PC-3 (cell line): ENCODE measurements around the gene ANKRD42. TPM values are rescaled to one million over a fixed set of nuclear protein-coding genes. Genes with fewer than 3 reads are reported as not detected.

ENCODE experiments used
- ATAC-seq: fragments of 200-7000 bp; cut with Tn5 transposase; 2 replicates; pipeline ENCODE4 v1.9.1; 2020; ENCODE audit warnings: mild to moderate bottlenecking, moderate library complexity
- BruUV-seq: library from RNA; stranded (reverse); fragments of 400-500 nt; replicated peaks from 2 replicates; lab custom pipeline; 2021; lab: Mats Ljungman, UMichigan
- CTCF ChIA-PET: fragments of 300-600 bp; sonication (Branson Sonifier 250); formaldehyde crosslinking; loops from one replicate; lab custom pipeline; 2022; ENCODE audit warnings: antibody characterized with exemption; lab: Charles Lee
- POLR2A ChIA-PET: fragments of 300-600 bp; sonication (Branson Sonifier 250); formaldehyde crosslinking; loops from one replicate; lab custom pipeline; 2022; ENCODE audit warnings: antibody characterized with exemption; ENCODE audit not compliant: unreplicated experiment; lab: Charles Lee
- DNase-seq: peaks from one replicate; pipeline ENCODE4 v3.0.0-alpha.2; 2015
- H2AFZ ChIP-seq: fragments of 300-600 bp; sonication (generic); 2 replicates; pipeline ENCODE4 v1.6.0; 2016; ENCODE audit warnings: antibody characterized with exemption, low read length
- H3F3A ChIP-seq: fragments of 300-600 bp; sonication (generic); one replicate; pipeline ENCODE4 v1.6.0; 2017; ENCODE audit warnings: antibody characterized with exemption, low read length, control low read depth, mild to moderate bottlenecking; ENCODE audit not compliant: unreplicated experiment
- H3K27ac ChIP-seq: fragments of 300-600 bp; sonication (generic); 2 replicates; pipeline ENCODE4 v1.5.1; 2016; ENCODE audit warnings: mild to moderate bottlenecking, low read length
- H3K27me3 ChIP-seq: fragments of 300-600 bp; sonication (generic); 2 replicates; pipeline ENCODE4 v1.6.1; 2016; ENCODE audit warnings: low read length, mixed read lengths
- H3K36me3 ChIP-seq: fragments of 300-600 bp; sonication (generic); 2 replicates; pipeline ENCODE4 v1.6.1; 2016; ENCODE audit warnings: low read depth, mixed run types, low read length, mixed read lengths
- H3K4me1 ChIP-seq: fragments of 300-600 bp; sonication (generic); 2 replicates; pipeline ENCODE4 v1.5.1; 2016; ENCODE audit warnings: low read length; ENCODE audit not compliant: insufficient read depth
- H3K4me2 ChIP-seq: fragments of 300-600 bp; sonication (generic); 2 replicates; pipeline ENCODE4 v1.6.0; 2016; ENCODE audit warnings: low read length
- H3K4me3 ChIP-seq: fragments of 300-600 bp; sonication (generic); 2 replicates; pipeline ENCODE4 v1.5.1; 2016; ENCODE audit warnings: mild to moderate bottlenecking, low read length, mixed read lengths
- H3K79me2 ChIP-seq: fragments of 300-600 bp; sonication (generic); 2 replicates; pipeline ENCODE4 v1.6.1; 2017; ENCODE audit warnings: low read length, mixed read lengths
- H3K9ac ChIP-seq: fragments of 300-600 bp; sonication (generic); 2 replicates; pipeline ENCODE4 v1.6.0; 2016; ENCODE audit warnings: mild to moderate bottlenecking, low read length
- H3K9me2 ChIP-seq: fragments of 300-600 bp; sonication (generic); replicated peaks from 2 replicates; pipeline ENCODE4 v1.6.1; 2016; ENCODE audit warnings: mixed run types, low read length, mixed read lengths
- H3K9me3 ChIP-seq: fragments of 300-600 bp; sonication (generic); 2 replicates; pipeline ENCODE4 v1.6.1; 2016; ENCODE audit warnings: low read length, mixed read lengths
- H4K20me1 ChIP-seq: fragments of 300-600 bp; sonication (generic); 2 replicates; pipeline ENCODE4 v1.6.1; 2016; ENCODE audit warnings: low read length, mixed read lengths
- CTCF ChIP-seq: fragments of 300-600 bp; sonication (generic); conservative IDR thresholded peaks from 2 replicates; pipeline ENCODE4 v1.5.1; 2017; ENCODE audit warnings: antibody characterized with exemption, low read depth, mild to moderate bottlenecking, low read length
- EZH2 ChIP-seq: fragments of 300-600 bp; sonication (generic); IDR thresholded peaks from one replicate; pipeline ENCODE4 v1.6.1; 2017; ENCODE audit warnings: antibody characterized with exemption, mild to moderate bottlenecking, low read length; ENCODE audit not compliant: unreplicated experiment
- EZH2phosphoT487 ChIP-seq: fragments of 300-600 bp; sonication (generic); IDR thresholded peaks from 2 replicates; pipeline ENCODE4 v1.6.1; 2018; ENCODE audit warnings: mild to moderate bottlenecking, antibody characterized with exemption, low read length, borderline replicate concordance
- intact Hi-C: fragments of 100-400 bp; cut with micrococcal nuclease; formaldehyde crosslinking; loops from 2 replicates; pipeline ENCODE4 v1.9.0; 2023
- total RNA-seq: library from RNA; depleted of rRNA; stranded (reverse); fragments of >200 nt; gene quantifications from 2 replicates; pipeline ENCODE4 v1.2.3, GENCODE V29; 2014

The ANKRD42 gene
- total RNA-seq, 1 experiment from 2014 or later = 11.2 TPM

DNA sequence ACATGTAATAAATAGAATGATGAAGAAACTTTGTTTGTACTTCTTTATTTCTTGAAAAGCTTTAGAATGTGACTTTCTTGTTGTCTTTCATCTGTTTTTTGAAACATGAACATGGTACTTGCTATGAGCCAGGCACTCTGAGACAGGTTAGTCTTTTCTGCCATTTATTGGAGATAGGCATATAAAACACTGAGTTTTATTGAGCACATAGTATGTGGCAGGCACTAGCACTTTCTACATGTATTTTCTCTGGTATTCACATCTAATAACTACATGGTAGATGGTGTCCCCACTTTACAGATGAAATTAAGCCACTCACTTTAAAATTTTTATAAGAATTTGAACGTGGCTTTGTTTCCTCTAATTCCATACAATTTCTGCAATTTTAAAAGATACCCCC, 7.7 kb upstream of the ANKRD42 start:
- DNase-seq (no peak), ATAC-seq (no peak)
- ChIA-PET CTCF (no interaction called here), POLR2A (no interaction called here)
- Histone ChIP-seq H3K9me3 (no peaks in the 10 kb centered on the region), H3K4me3 (no peak overlapping the region), H3K4me1 (no peaks in the 10 kb centered on the region; the same call in 1 of the 2 replicates), H3K36me3 (peaks cover 47% of the 10 kb centered on the region), H3K79me2 (no peaks in the 10 kb centered on the region), H3K9ac (no peak overlapping the region), H4K20me1 (peaks cover 8% of the 10 kb centered on the region; the same call in 1 of the 2 replicates), H3K4me2 (no peak overlapping the region), H3K27me3 (no peaks in the 10 kb centered on the region), H3F3A (peaks cover 9% of the 10 kb centered on the region), H3K27ac (no peak overlapping the region), H3K9me2 (no peaks in the 10 kb centered on the region), H2AFZ (no peak overlapping the region)
- BruUV-seq = no TSS peak
- intact Hi-C loops = no loop called here
- TF ChIP-seq EZH2 (no peak), EZH2phosphoT487 (no peak), CTCF (no peak)

GRCh38 chr11:83187465-83187864, 6.0 kb upstream of the ANKRD42 start:
- DNase-seq (no peak), ATAC-seq (peak; percentile 31; the same call in 1 of the 2 replicates)
- Histone ChIP-seq H3K9ac (no peak overlapping the region), H3K4me3 (no peak overlapping the region), H3F3A (no peaks in the 10 kb centered on the region), H3K9me2 (no peaks in the 10 kb centered on the region), H3K27me3 (no peaks in the 10 kb centered on the region), H3K79me2 (peaks cover 12% of the 10 kb centered on the region), H2AFZ (no peak overlapping the region), H3K9me3 (no peaks in the 10 kb centered on the region), H3K36me3 (peaks cover 49% of the 10 kb centered on the region), H3K4me2 (no peak overlapping the region), H3K27ac (no peak overlapping the region), H3K4me1 (peaks cover 10% of the 10 kb centered on the region), H4K20me1 (peaks cover 5% of the 10 kb centered on the region; the same call in 1 of the 2 replicates)
- ChIA-PET POLR2A (interaction anchor here (0.6 kb wide), 1 partner anchor 59 kb away, joined by 3 read pairs; no protein-coding TSS in a partner anchor), CTCF (no interaction called here)
- TF ChIP-seq CTCF = no peak
- TF ChIP-seq EZH2 = no peak
- TF ChIP-seq EZH2phosphoT487 = no peak
- BruUV-seq = no TSS peak
- intact Hi-C loops = no loop called here

GRCh38 chr11:83191491-83191890, 2.0 kb upstream of the ANKRD42 start:
- Histone ChIP-seq H3K27me3 (no peaks in the 10 kb centered on the region), H3K36me3 (peaks cover 20% of the 10 kb centered on the region), H3F3A (no peaks in the 10 kb centered on the region), H3K4me2 (peak overlapping the region; percentile 87), H4K20me1 (no peaks in the 10 kb centered on the region), H2AFZ (no peak overlapping the region), H3K9ac (peak overlapping the region; percentile 91; the same call in 1 of the 2 replicates), H3K4me1 (peaks cover 27% of the 10 kb centered on the region), H3K27ac (no peak overlapping the region), H3K79me2 (peaks cover 37% of the 10 kb centered on the region), H3K4me3 (peak overlapping the region; percentile 96), H3K9me3 (no peaks in the 10 kb centered on the region), H3K9me2 (no peaks in the 10 kb centered on the region)
- intact Hi-C loops = loop anchor here (5.0 kb wide), 1 partner anchor 61 kb away; no protein-coding TSS in a partner anchor
- DNase-seq (no peak), ATAC-seq (no peak)
- no TSS peak for BruUV-seq
- TF ChIP-seq EZH2phosphoT487 (no peak), EZH2 (no peak), CTCF (no peak)
- POLR2A ChIA-PET = no interaction called here
- CTCF ChIA-PET = no interaction called here
